Measurements from ENCODE around the gene LHB. TPM values are rescaled to one million over a fixed set of nuclear protein-coding genes. Genes with fewer than 3 reads are reported as not detected.
"Not testable (repeated sequence)": the region's sequence is repeated elsewhere in the genome, so short reads cannot be mapped to it uniquely, and the experiment has no call there.

Gene LHB
- total RNA-seq = not detected

GRCh38 chr19:49017041-49017665 is at the start of gene LHB:
Gene LHB (minus strand): TSS chr19:49017091. CDS start chr19:49017081, 10 bp downstream.
- Mint-ChIP-seq H3K4me1 (peaks cover 22% of the 10 kb centered on the region), H3K27me3 (peaks cover 22% of the 10 kb centered on the region), H3K36me3 (no peaks in the 10 kb centered on the region), H3K9me3 (no peaks in the 10 kb centered on the region), H3K4me3 (peak within 1 kb of the TSS; percentile 81), H3K27ac (no peak within 1 kb of the TSS)
- POLR2A ChIA-PET = interaction anchor here (0.6 to 1.3 kb wide), 4 partner anchors 24 to 223 kb away, joined by 3 to 5 read pairs (median 3); partner anchors contain the start of genes GYS1 and RUVBL2
- DNase-seq (no peak), ATAC-seq (ENCODE audit: low read depth) (no peak)

DNA sequence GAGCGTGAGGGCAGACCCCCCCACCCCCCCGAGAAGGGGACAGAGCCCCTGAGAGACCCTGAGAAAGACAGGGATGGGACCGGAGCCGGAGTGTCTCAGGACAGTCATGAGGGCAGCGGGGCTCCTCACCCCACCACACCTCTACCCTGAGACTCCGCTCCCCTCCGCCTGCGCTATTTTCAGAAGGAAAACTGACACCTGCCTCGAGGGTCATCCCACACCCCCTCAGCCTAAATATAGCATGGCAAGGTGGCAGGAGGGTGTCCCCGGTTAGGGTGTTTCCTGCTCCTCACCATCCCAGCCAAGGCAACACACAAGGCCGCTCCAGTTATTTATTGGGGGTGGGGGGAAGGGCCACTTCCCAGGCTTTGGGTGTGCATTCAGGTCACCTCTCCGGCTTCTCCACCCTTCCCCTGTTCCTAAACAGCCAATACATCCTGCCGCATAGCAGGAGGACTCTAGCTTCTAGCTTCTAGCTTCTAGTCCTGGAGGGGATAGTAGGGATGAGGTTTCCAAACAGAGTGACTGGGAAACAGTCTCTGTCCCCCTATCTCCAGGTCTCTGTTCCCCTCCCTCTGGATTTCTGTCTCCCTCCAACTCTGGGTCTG is 49.1 kb upstream of the LHB start:
- H3K4me3 Mint-ChIP-seq = no peak overlapping the region
- DNase-seq (no peak), ATAC-seq (ENCODE audit: low read depth) (no peak)
- peaks cover 78% of the 10 kb centered on the region for H3K27me3 Mint-ChIP-seq
- no peak overlapping the region for H3K27ac Mint-ChIP-seq
- POLR2A ChIA-PET = no interaction called here
- H3K4me1 Mint-ChIP-seq = no peaks in the 10 kb centered on the region
- no peaks in the 10 kb centered on the region for H3K36me3 Mint-ChIP-seq
- H3K9me3 Mint-ChIP-seq = peaks cover 3% of the 10 kb centered on the region

GRCh38 chr19:49064768-49065611 is 48.1 kb upstream of the LHB start, which contains the start of gene NTF4:
Gene NTF4 (minus strand): TSS chr19:49064818. CDS start chr19:49061997, 2,821 bp downstream.
- Mint-ChIP-seq H3K27me3 (peaks cover 82% of the 10 kb centered on the region), H3K27ac (no peak within 1 kb of the TSS), H3K9me3 (peaks cover 3% of the 10 kb centered on the region), H3K4me1 (no peaks in the 10 kb centered on the region), H3K36me3 (no peaks in the 10 kb centered on the region), H3K4me3 (no peak within 1 kb of the TSS)
- POLR2A ChIA-PET = no interaction called here
- ATAC-seq (ENCODE audit: low read depth) = no peak
- DNase-seq = no peak

DNA sequence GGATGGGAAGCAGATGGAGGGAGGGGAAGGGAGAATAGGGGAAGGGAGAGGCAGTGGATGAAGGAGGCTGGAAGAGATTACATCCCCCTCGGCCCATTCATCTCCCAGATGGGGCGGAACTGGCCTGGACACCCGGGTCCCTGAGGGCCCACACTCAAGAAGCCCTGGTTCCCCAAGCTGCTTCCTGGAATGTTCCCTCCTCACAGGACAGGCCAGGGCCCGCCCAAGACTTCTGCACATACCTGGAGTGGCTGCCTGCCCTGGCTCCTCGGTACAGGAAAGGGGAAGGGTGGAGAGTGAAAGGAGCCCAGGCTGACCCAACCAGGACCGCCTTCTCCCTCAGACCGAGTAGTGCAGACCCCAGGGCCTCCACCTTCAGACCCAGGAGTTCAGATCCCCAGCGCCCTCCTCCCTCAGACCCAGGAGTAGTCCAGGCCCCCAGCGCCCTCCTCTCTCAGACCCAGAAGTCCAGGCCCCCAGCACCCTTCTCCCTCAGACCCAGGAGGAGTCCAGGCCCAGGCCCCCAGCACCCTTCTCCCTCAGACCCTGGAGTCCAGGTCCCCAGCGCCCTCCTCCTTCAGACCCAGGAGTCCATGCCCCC is 47.2 kb upstream of the LHB start:
- no peak overlapping the region for H3K4me3 Mint-ChIP-seq
- DNase-seq (no peak), ATAC-seq (ENCODE audit: low read depth) (no peak)
- H3K9me3 Mint-ChIP-seq = no peaks in the 10 kb centered on the region
- H3K27ac Mint-ChIP-seq = no peak overlapping the region
- H3K27me3 Mint-ChIP-seq = peaks cover 82% of the 10 kb centered on the region
- no peaks in the 10 kb centered on the region for H3K4me1 Mint-ChIP-seq
- H3K36me3 Mint-ChIP-seq = no peaks in the 10 kb centered on the region
- POLR2A ChIA-PET = no interaction called here

DNA sequence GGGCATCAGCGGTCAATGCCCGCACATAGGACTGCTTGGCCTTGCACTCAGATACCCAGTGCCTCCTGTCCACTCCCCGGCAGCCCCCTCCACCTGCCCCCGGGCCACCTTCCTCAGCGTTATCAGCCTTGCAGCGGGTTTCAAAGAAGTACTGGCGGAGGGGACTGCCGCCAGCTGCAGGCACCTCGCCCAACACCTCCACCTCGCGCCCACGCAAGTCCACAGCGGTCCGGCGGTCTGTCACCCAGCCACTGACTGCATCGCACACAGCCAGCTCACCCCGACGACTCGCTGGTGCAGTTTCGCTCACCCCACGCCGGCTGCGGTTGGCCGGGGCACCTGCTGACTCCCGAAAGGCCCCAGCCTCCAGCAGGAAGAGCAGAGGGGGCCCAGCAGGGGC is 44.6 kb upstream of the LHB start:
- peaks cover 83% of the 10 kb centered on the region for H3K27me3 Mint-ChIP-seq
- no peaks in the 10 kb centered on the region for H3K9me3 Mint-ChIP-seq
- DNase-seq = no peak
- H3K27ac Mint-ChIP-seq = no peak overlapping the region
- H3K4me1 Mint-ChIP-seq = peaks cover 11% of the 10 kb centered on the region
- POLR2A ChIA-PET = no interaction called here
- no peak overlapping the region for H3K4me3 Mint-ChIP-seq
- no peak for ATAC-seq (ENCODE audit: low read depth)
- H3K36me3 Mint-ChIP-seq = no peaks in the 10 kb centered on the region

DNA sequence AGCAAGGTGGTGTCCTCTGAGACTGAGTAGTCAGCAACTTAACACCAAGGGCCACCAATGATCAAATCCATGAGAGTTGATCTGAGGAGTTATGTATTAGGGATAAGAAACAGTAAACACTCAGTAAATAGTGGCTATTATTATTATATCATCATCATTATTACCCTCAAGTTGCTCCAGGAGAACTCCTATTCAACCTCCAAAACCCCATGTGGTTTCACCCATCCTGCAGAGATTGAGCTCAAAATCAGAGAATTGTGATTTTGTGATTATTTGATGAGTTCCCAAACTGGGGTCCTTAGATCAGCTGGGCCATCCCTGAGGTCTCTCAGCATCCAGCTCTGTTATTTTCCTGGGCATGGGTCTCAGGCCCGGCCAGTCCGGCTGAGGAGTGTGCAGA is 44.1 kb upstream of the LHB start:
- DNase-seq (no peak), ATAC-seq (ENCODE audit: low read depth) (no peak)
- POLR2A ChIA-PET = interaction anchor here (1.4 kb wide), 1 partner anchor 9 kb away, joined by 3 read pairs; no protein-coding TSS in a partner anchor
- Mint-ChIP-seq H3K9me3 (no peaks in the 10 kb centered on the region), H3K4me1 (peaks cover 11% of the 10 kb centered on the region), H3K27me3 (peaks cover 83% of the 10 kb centered on the region), H3K36me3 (no peaks in the 10 kb centered on the region), H3K27ac (no peak overlapping the region), H3K4me3 (no peak overlapping the region)

GRCh38 chr19:49059053-49059452 is 42.2 kb upstream of the LHB start:
- Mint-ChIP-seq H3K4me1 (peaks cover 11% of the 10 kb centered on the region), H3K4me3 (no peak overlapping the region), H3K27me3 (peaks cover 70% of the 10 kb centered on the region), H3K27ac (no peak overlapping the region), H3K9me3 (no peaks in the 10 kb centered on the region), H3K36me3 (no peaks in the 10 kb centered on the region)
- ATAC-seq (ENCODE audit: low read depth) (no peak), DNase-seq (no peak)
- POLR2A ChIA-PET = no interaction called here

GRCh38 chr19:49058562-49058961 is 41.7 kb upstream of the LHB start:
- H3K9me3 Mint-ChIP-seq = no peaks in the 10 kb centered on the region
- DNase-seq (no peak), ATAC-seq (ENCODE audit: low read depth) (no peak)
- H3K27ac Mint-ChIP-seq = no peak overlapping the region
- POLR2A ChIA-PET = no interaction called here
- peaks cover 65% of the 10 kb centered on the region for H3K27me3 Mint-ChIP-seq
- H3K4me1 Mint-ChIP-seq = peaks cover 11% of the 10 kb centered on the region
- no peaks in the 10 kb centered on the region for H3K36me3 Mint-ChIP-seq
- no peak overlapping the region for H3K4me3 Mint-ChIP-seq

- H3K27me3 Mint-ChIP-seq = peaks cover 57% of the 10 kb centered on the region
Measured at GRCh38 chr19:49057636-49058234, 40.8 kb upstream of the LHB start, which contains the start of gene CGB7. Gene CGB7 (minus strand): TSS chr19:49057749. CDS start chr19:49055375, 2,374 bp downstream.

DNA sequence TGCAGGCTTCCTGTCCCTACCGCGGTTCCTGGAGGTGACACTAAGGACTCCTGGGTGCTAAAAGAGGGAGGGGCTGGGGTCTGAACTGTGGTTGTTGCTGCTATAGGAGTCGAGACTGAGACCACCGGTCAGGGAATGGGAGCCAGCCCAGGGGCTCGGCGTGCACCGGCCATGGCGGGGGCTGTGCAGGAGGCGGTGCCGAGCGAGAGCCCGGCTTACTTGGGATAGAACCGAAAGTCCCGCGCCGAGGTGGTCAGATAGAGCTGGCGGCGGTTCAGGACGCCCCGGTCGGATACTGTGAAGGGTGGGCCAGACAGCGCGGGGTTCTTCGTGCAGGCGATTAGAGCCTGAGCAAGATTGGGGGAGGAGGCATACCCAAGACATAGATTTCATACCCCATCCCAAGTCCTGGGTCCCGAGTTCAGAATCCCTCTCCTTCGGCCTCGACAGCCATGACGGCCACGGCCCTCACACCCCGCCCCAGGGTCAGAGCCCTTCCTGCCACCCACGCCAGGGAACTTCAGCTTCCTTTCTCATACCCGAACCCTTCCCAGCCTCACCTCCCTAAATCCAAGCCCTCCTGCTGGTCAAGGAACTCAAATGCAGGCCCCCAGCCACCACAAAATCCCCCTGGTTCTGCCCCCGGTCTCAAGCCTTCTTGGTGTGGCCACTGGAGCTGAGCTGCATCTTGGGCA is 40.2 kb upstream of the LHB start:
- DNase-seq; H3K27ac Mint-ChIP-seq; ATAC-seq (ENCODE audit: low read depth); H3K36me3 Mint-ChIP-seq; H3K9me3 Mint-ChIP-seq; POLR2A ChIA-PET: not testable (repeated sequence)
- Mint-ChIP-seq H3K27me3 (peaks cover 56% of the 10 kb centered on the region), H3K4me3 (peak overlapping the region; percentile 70), H3K4me1 (peaks cover 11% of the 10 kb centered on the region)

More at GRCh38 chr19:49057636-49058234, 40.8 kb upstream of the LHB start, which contains the start of gene CGB7:
- H3K4me3 Mint-ChIP-seq = peak within 1 kb of the TSS; percentile 70
- H3K9me3 Mint-ChIP-seq = no peaks in the 10 kb centered on the region
- no peak for ATAC-seq (ENCODE audit: low read depth)
- peak; percentile 52 for DNase-seq
- no peak within 1 kb of the TSS for H3K27ac Mint-ChIP-seq
- POLR2A ChIA-PET = no interaction called here
- H3K36me3 Mint-ChIP-seq = no peaks in the 10 kb centered on the region
- peaks cover 11% of the 10 kb centered on the region for H3K4me1 Mint-ChIP-seq

- ATAC-seq (ENCODE audit: low read depth) = peak; percentile 80
- peak; percentile 77 for DNase-seq
- peak overlapping the region; percentile 70 for H3K4me3 Mint-ChIP-seq
- no peaks in the 10 kb centered on the region for H3K36me3 Mint-ChIP-seq
- H3K27ac Mint-ChIP-seq = no peak overlapping the region
- peaks cover 49% of the 10 kb centered on the region for H3K27me3 Mint-ChIP-seq
- peaks cover 11% of the 10 kb centered on the region for H3K4me1 Mint-ChIP-seq
- no peaks in the 10 kb centered on the region for H3K9me3 Mint-ChIP-seq
- POLR2A ChIA-PET = no interaction called here
Measured at GRCh38 chr19:49056101-49056901, 39.4 kb upstream of the LHB start.

All from activated naive CD8-positive, alpha-beta T cell treated with anti-CD3 and anti-CD28 coated beads, Interleukin-2, amount 10 ng/mL, durations not matched to agents 7 days and 5 days (primary cell).